NB4 (cell line): ENCODE results near the gene ZDHHC11.

ENCODE experiments used
- MYC ChIP-seq: IDR thresholded peaks from 2 replicates; pipeline ENCODE4 v1.6.1; 2011; ENCODE audit warnings: low read depth, low read length
- POLR2A ChIP-seq: IDR thresholded peaks from 2 replicates; pipeline ENCODE4 v1.6.1; 2011; ENCODE audit warnings: mild to moderate bottlenecking; ENCODE audit not compliant: insufficient read length; ENCODE audit errors: extremely low read depth
- TF ChIP-seq, protein P1 (sequence below): IDR thresholded peaks from one replicate; pipeline ENCODE4 v1.5.1; 2012; ENCODE audit warnings: low read depth, low read length

DNA sequence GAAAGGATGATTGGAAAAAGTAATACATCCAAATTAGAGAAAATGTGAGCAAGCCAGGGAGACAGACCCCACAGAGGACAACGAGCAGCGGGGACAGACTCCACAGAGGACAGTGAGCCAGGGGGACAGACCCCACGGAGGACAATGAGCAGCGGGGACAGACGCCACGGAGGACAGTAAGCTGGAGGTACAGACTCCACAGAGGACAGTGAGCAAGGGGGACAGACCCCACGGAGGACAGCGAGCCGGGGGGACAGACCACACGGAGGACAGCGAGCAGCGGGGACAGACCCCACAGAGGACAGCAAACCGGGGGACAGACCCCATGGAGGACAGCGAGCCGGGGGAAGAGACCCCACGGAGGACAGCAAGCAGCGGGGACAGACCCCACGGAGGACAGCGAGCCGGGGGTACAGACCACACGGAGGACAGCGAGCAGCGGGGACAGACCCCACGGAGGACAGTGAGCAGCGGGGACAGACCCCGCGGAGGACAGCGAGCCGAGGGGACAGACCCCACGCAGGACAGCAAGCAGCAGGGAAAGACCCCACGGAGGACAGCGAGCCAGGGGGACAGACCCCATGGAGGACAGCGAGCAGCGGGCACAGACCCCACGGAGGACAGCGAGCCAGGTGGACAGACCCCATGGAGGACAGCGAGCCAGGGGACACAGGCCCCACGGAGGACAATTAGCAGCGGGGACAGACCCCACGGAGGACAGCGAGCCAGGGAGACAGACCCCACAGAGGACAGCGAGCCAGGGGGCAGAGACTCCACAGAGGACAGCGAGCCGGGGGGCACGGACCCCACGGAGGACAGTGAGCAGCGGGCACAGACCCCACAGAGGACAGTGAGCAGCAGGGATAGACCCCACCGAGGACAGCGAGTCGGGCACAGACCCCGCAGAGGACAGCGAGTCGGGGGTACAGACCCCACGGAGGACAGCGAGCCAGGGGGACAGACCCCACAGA lies 1.9 kb upstream of the ZDHHC11 start:
- TF ChIP-seq MYC, result no peak
- no peak for TF ChIP-seq POLR2A
- TF ChIP-seq, protein P1, sequence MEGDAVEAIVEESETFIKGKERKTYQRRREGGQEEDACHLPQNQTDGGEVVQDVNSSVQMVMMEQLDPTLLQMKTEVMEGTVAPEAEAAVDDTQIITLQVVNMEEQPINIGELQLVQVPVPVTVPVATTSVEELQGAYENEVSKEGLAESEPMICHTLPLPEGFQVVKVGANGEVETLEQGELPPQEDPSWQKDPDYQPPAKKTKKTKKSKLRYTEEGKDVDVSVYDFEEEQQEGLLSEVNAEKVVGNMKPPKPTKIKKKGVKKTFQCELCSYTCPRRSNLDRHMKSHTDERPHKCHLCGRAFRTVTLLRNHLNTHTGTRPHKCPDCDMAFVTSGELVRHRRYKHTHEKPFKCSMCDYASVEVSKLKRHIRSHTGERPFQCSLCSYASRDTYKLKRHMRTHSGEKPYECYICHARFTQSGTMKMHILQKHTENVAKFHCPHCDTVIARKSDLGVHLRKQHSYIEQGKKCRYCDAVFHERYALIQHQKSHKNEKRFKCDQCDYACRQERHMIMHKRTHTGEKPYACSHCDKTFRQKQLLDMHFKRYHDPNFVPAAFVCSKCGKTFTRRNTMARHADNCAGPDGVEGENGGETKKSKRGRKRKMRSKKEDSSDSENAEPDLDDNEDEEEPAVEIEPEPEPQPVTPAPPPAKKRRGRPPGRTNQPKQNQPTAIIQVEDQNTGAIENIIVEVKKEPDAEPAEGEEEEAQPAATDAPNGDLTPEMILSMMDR, result no peak
